ENCODE data around the gene ITPRIPL2.

The ITPRIPL2 gene

GRCh38 chr16:19084879-19085278 lies 28.9 kb upstream of the ITPRIPL2 start:
- Mint-ChIP-seq H3K4me1 (no peaks in the 10 kb centered on the region), H3K27ac (ENCODE audit: low read depth) (no peak overlapping the region), H3K4me3 (no peak overlapping the region), H3K9me3 (no peaks in the 10 kb centered on the region), H3K27me3 (peaks cover 16% of the 10 kb centered on the region), H3K36me3 (ENCODE audit: insufficient read depth) (peaks cover 6% of the 10 kb centered on the region)
- no peak for DNase-seq (ENCODE audit: low spot score in 2 of 2)
- no peak for ATAC-seq (replicated peaks; ENCODE audit: extremely low read depth, poor library complexity, severe bottlenecking)

DNA sequence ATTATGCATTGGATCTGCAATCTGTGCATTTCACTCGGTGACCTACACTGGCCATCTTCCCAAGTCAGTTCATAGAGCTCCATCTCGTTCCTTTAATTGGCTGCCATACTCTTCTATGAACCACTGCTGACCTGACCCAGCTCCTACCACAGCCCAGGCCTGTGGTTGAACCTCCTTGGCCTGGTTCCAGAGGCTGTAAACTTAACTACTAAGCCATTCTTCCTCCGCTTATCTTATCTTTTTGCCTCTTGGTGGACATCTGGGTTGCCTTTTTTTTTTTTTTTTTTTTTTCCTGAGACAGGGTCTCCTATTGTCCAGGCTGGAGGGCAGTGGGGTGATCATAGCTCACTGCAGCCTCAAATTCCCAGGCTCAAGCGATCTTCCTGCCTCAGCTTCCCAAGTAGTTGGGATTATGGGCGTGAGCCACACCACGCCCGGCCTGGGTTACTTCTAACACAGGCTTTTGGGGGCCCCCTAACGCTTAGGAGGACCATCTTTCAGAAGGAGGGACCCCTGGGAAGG lies 28.0 kb upstream of the ITPRIPL2 start:
- ATAC-seq (replicated peaks; ENCODE audit: extremely low read depth, poor library complexity, severe bottlenecking) = no peak
- DNase-seq (ENCODE audit: low spot score in 2 of 2) = no peak
- Mint-ChIP-seq H3K36me3 (ENCODE audit: insufficient read depth) (peaks cover 6% of the 10 kb centered on the region), H3K9me3 (no peaks in the 10 kb centered on the region), H3K4me3 (no peak overlapping the region), H3K4me1 (no peaks in the 10 kb centered on the region), H3K27me3 (peaks cover 16% of the 10 kb centered on the region), H3K27ac (ENCODE audit: low read depth) (no peak overlapping the region)

DNA sequence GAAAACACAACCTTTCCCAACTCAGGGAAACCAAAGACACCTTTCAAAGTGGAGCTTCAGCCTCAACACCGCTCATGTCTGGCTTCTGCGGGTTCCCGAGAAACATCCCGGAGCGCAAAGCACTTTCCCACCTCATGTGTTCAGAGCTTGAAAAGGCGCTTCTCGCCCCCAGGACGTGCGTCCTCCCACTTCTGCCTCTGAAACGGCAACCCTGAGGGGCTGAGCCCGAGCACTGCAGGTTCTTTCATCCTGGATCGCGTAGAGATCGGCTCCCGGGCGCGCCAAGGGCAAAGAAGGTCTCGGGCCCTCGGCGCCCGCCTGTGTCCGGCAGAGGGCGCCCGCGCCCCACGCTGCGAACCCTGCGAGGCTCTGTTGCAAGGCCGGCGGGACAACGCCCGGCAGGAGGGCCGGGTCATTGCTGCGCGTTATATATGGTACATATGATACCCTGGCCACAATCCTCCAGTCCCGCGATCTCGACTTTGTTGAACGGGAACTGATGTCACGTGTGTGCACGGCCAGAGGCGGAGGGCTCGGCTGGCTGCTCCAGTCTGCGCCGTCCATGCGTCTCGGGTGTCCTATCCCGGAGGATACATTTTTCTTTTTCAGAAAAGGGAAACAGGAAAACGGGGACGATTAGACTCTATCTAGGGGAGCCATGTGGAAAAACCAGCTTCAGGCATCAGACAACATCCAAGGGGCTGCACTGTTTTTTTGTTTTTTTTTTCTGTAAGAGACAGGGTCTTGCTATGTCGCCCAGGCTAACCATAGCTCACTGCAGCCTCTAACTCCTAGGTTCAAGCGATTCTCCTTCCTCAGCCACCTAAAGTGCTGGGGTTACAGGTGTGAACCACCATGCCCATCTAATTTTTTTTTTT lies 27.2 kb upstream of the ITPRIPL2 start:
- H3K27me3 Mint-ChIP-seq = peaks cover 16% of the 10 kb centered on the region
- DNase-seq (ENCODE audit: low spot score in 2 of 2) (peak; percentile 57 to 74), ATAC-seq (replicated peaks; ENCODE audit: extremely low read depth, poor library complexity, severe bottlenecking) (peak; percentile 93)
- H3K27ac Mint-ChIP-seq (ENCODE audit: low read depth) = no peak overlapping the region
- no peaks in the 10 kb centered on the region for H3K9me3 Mint-ChIP-seq
- no peaks in the 10 kb centered on the region for H3K4me1 Mint-ChIP-seq
- peak overlapping the region; percentile 51 for H3K4me3 Mint-ChIP-seq
- H3K36me3 Mint-ChIP-seq (ENCODE audit: insufficient read depth) = peaks cover 6% of the 10 kb centered on the region

DNA sequence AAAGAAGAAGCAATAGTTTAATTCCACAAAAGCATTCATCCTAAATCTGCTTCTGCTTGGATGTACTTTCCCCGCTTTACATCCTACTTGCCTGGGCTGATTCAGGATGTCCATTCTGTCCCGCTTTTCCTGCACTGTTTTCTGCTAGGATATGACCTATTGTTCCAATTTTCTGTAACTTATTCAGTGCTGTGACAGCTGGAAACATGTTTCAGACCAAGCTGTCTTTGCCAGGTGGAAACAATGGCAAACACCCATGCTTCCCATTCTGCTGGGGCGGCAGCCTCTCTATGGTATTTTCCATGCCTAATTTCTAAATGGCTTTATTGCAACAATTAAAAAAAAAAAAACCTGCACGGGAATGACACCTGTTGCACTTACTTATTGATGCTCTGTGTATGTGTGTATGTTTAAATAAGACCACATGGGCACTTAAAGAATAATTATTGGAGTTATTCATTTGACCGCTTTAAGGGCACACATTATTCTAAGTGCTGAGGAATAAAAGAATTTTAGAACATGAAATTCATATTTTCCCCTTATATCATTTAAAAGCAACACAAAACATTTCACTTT lies 25.3 kb upstream of the ITPRIPL2 start:
- no peaks in the 10 kb centered on the region for H3K9me3 Mint-ChIP-seq
- H3K4me1 Mint-ChIP-seq = no peaks in the 10 kb centered on the region
- H3K36me3 Mint-ChIP-seq (ENCODE audit: insufficient read depth) = no peaks in the 10 kb centered on the region
- DNase-seq (ENCODE audit: low spot score in 2 of 2) (no peak), ATAC-seq (replicated peaks; ENCODE audit: extremely low read depth, poor library complexity, severe bottlenecking) (no peak)
- no peak overlapping the region for H3K4me3 Mint-ChIP-seq
- H3K27me3 Mint-ChIP-seq = peaks cover 16% of the 10 kb centered on the region
- H3K27ac Mint-ChIP-seq (ENCODE audit: low read depth) = no peak overlapping the region

GRCh38 chr16:19089410-19089955 lies 24.3 kb upstream of the ITPRIPL2 start:
- Mint-ChIP-seq H3K4me3 (no peak overlapping the region), H3K27me3 (peaks cover 16% of the 10 kb centered on the region), H3K9me3 (no peaks in the 10 kb centered on the region), H3K36me3 (ENCODE audit: insufficient read depth) (no peaks in the 10 kb centered on the region), H3K27ac (ENCODE audit: low read depth) (no peak overlapping the region), H3K4me1 (no peaks in the 10 kb centered on the region)
- no peak for ATAC-seq (replicated peaks; ENCODE audit: extremely low read depth, poor library complexity, severe bottlenecking)
- no peak for DNase-seq (ENCODE audit: low spot score in 2 of 2)

- Mint-ChIP-seq H3K27ac (ENCODE audit: low read depth) (no peak overlapping the region), H3K4me3 (no peak overlapping the region), H3K27me3 (peaks cover 18% of the 10 kb centered on the region), H3K36me3 (ENCODE audit: insufficient read depth) (no peaks in the 10 kb centered on the region), H3K9me3 (no peaks in the 10 kb centered on the region), H3K4me1 (peaks cover 5% of the 10 kb centered on the region)
- DNase-seq (ENCODE audit: low spot score in 2 of 2) = no peak
- ATAC-seq (replicated peaks; ENCODE audit: extremely low read depth, poor library complexity, severe bottlenecking) = no peak
Measured at GRCh38 chr16:19090916-19091315, 22.8 kb upstream of the ITPRIPL2 start.

DNA sequence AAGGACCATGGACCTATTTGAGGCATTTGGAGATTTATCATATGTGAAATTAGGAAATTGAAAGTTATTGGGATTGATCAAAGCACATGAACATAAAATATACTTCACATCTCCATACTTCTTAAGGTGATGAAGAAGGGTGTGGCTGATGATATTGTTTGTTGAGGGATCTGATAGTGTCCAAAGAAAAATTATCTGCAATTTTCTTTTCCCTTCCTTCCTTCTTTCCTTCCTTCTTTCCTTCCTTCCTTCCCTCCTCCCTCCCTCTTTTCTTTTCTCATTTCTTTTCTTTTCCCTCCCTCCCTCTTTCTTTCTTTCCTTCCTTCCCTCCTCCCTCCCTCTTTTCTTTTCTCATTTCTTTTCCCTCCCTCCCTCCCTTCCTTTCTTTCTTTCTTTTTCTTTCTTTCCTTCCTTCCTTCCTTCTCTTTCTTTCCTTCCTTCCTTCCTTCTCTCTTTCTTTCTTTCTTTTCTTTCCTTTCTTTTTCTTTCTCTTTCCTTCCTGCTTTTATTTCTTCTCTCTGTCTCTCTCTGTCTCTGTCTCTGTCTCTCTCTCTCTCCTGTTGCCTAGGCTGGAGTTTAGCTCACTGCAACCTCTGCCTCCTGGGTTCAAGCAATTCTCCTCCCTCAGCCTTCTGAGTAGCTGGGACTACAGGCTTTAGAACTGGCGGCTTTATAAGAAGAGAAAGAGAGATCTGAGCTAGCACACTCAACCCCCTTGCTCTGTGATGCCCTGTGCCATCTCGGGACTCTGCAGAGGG lies 20.9 kb upstream of the ITPRIPL2 start:
- peaks cover 3% of the 10 kb centered on the region for H3K9me3 Mint-ChIP-seq
- DNase-seq (ENCODE audit: low spot score in 2 of 2) (no peak), ATAC-seq (replicated peaks; ENCODE audit: extremely low read depth, poor library complexity, severe bottlenecking) (no peak)
- no peaks in the 10 kb centered on the region for H3K36me3 Mint-ChIP-seq (ENCODE audit: insufficient read depth)
- H3K27me3 Mint-ChIP-seq = peaks cover 14% of the 10 kb centered on the region
- H3K27ac Mint-ChIP-seq (ENCODE audit: low read depth) = no peak overlapping the region
- peaks cover 5% of the 10 kb centered on the region for H3K4me1 Mint-ChIP-seq
- no peak overlapping the region for H3K4me3 Mint-ChIP-seq

GRCh38 chr16:19093631-19094541 lies 19.9 kb upstream of the ITPRIPL2 start:
- ATAC-seq (replicated peaks; ENCODE audit: extremely low read depth, poor library complexity, severe bottlenecking) = no peak
- Mint-ChIP-seq H3K4me1 (peaks cover 5% of the 10 kb centered on the region), H3K27ac (ENCODE audit: low read depth) (no peak overlapping the region), H3K9me3 (peaks cover 9% of the 10 kb centered on the region), H3K4me3 (no peak overlapping the region), H3K36me3 (ENCODE audit: insufficient read depth) (no peaks in the 10 kb centered on the region), H3K27me3 (peaks cover 19% of the 10 kb centered on the region)
- DNase-seq (ENCODE audit: low spot score in 2 of 2) = no peak

- H3K27me3 Mint-ChIP-seq = peaks cover 19% of the 10 kb centered on the region
- no peaks in the 10 kb centered on the region for H3K36me3 Mint-ChIP-seq (ENCODE audit: insufficient read depth)
- no peak for DNase-seq (ENCODE audit: low spot score in 2 of 2)
- peaks cover 5% of the 10 kb centered on the region for H3K4me1 Mint-ChIP-seq
- H3K9me3 Mint-ChIP-seq = peaks cover 9% of the 10 kb centered on the region
- ATAC-seq (replicated peaks; ENCODE audit: extremely low read depth, poor library complexity, severe bottlenecking) = peak; percentile 28
- H3K4me3 Mint-ChIP-seq = no peak overlapping the region
- H3K27ac Mint-ChIP-seq (ENCODE audit: low read depth) = no peak overlapping the region
Measured at GRCh38 chr16:19094542-19095365, 19.0 kb upstream of the ITPRIPL2 start.

- no peaks in the 10 kb centered on the region for H3K36me3 Mint-ChIP-seq (ENCODE audit: insufficient read depth)
- peaks cover 19% of the 10 kb centered on the region for H3K27me3 Mint-ChIP-seq
- no peak for DNase-seq (ENCODE audit: low spot score in 2 of 2)
- peaks cover 9% of the 10 kb centered on the region for H3K9me3 Mint-ChIP-seq
- no peak overlapping the region for H3K4me3 Mint-ChIP-seq
- peaks cover 5% of the 10 kb centered on the region for H3K4me1 Mint-ChIP-seq
- no peak for ATAC-seq (replicated peaks; ENCODE audit: extremely low read depth, poor library complexity, severe bottlenecking)
- no peak overlapping the region for H3K27ac Mint-ChIP-seq (ENCODE audit: low read depth)
Measured at GRCh38 chr16:19095654-19096053, 18.1 kb upstream of the ITPRIPL2 start.

GRCh38 chr16:19098173-19098572 lies 15.6 kb upstream of the ITPRIPL2 start:
- DNase-seq (ENCODE audit: low spot score in 2 of 2) (no peak), ATAC-seq (replicated peaks; ENCODE audit: extremely low read depth, poor library complexity, severe bottlenecking) (no peak)
- peaks cover 9% of the 10 kb centered on the region for H3K9me3 Mint-ChIP-seq
- H3K36me3 Mint-ChIP-seq (ENCODE audit: insufficient read depth) = no peaks in the 10 kb centered on the region
- H3K27ac Mint-ChIP-seq (ENCODE audit: low read depth) = no peak overlapping the region
- peaks cover 19% of the 10 kb centered on the region for H3K27me3 Mint-ChIP-seq
- H3K4me3 Mint-ChIP-seq = no peak overlapping the region
- peaks cover 5% of the 10 kb centered on the region for H3K4me1 Mint-ChIP-seq
